Ishikawa (cell line): ENCODE results near the gene IL31.

Source experiments
- CREB1 ChIP-seq: IDR thresholded peaks from 2 replicates; pipeline ENCODE4 v1.6.1; 2012; ENCODE audit warnings: low read depth
- REST ChIP-seq: IDR thresholded peaks from 2 replicates; pipeline ENCODE4 v1.6.1; 2012; ENCODE audit warnings: low read depth, mild to moderate bottlenecking
- TCF12 ChIP-seq: IDR thresholded peaks from 2 replicates; pipeline ENCODE4 v1.6.1; 2012; ENCODE audit warnings: low read depth

DNA sequence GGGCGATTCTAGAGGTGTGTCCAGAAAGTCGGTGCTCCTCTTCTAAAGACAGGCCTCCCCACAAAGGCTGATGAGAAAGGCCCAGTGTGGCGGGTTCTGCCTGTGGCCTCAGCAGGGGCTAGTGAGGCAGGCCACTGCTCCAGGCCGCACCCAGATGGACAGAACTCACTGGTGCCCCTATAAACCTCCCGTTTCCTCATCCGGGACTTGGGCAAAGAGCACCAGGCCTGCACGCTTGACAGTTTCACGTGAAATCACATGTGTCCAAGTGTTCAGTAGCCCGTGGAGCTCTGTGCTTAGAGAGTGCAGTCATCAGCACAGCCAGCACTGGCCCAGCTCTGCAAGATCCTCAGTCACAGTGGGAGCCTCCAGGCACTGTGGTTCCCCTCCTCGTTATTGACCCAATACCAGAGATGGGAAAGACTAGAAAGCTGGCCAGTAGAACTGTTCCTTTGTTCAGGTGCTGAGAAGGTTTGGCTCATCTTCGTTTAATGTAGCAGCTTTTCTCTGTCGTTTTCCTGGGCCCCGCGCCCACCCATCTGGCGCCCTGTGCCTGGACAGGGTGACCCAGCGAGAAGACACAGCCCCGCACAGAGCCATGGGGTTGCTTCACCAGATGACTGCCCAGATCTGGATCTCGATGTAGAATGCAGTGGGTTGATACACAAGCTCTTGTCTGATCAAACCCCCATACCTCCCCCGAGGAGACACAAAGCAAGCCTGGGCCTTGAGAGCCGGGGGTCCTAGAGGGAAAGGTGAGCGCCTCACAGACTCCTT, 26.3 kb downstream of the IL31 start:
- TF ChIP-seq REST (no peak), TCF12 (no peak), CREB1 (no peak)
